ENCODE measurements around the gene FBXL20. TPM values are rescaled to one million over a fixed set of nuclear protein-coding genes. Genes with fewer than 3 reads are reported as not detected.

FBXL20 gene
- total RNA-seq, 1 experiment from 2014 or later: 9.7 TPM

DNA sequence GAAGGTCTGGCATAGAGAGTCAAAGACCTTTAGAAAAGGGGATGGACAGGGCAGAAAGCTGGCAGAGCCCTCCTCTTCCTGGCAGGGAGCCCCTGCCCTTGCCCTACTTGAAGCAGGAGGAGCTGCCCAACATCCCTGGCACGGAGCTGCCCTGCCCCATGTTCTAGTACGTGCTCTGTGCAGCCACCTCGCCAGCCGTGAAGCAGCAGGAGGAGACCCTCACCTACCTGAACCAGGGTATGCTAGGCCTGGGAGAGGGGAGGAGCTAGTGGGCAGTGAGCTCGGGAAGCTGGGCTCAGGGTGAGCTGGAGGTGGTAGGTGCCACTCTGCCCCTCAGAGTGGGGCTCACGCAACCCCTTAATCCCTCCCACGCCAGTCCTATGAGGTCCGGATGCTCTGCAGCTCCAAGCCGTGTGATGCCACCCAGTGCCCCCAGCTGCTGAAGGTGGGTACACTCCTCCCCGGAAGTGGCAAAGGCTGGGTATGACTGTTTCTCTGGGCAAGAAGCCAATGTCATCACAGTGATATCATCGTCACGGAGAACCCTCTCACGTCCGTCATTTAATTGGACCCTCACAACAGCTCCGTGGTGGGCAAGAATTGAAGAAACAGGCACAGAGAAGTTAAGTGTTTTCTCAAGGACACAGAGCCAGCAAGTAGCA lies 163.0 kb downstream of the FBXL20 start (continued):
- TF ChIP-seq, protein P1, sequence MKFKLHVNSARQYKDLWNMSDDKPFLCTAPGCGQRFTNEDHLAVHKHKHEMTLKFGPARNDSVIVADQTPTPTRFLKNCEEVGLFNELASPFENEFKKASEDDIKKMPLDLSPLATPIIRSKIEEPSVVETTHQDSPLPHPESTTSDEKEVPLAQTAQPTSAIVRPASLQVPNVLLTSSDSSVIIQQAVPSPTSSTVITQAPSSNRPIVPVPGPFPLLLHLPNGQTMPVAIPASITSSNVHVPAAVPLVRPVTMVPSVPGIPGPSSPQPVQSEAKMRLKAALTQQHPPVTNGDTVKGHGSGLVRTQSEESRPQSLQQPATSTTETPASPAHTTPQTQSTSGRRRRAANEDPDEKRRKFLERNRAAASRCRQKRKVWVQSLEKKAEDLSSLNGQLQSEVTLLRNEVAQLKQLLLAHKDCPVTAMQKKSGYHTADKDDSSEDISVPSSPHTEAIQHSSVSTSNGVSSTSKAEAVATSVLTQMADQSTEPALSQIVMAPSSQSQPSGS (CRISPR knock-in tag; IDR thresholded peaks at IDR 0.05; ENCODE audit: borderline replicate concordance, low read depth): no peak
- TF ChIP-seq, protein P2, sequence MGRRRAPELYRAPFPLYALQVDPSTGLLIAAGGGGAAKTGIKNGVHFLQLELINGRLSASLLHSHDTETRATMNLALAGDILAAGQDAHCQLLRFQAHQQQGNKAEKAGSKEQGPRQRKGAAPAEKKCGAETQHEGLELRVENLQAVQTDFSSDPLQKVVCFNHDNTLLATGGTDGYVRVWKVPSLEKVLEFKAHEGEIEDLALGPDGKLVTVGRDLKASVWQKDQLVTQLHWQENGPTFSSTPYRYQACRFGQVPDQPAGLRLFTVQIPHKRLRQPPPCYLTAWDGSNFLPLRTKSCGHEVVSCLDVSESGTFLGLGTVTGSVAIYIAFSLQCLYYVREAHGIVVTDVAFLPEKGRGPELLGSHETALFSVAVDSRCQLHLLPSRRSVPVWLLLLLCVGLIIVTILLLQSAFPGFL (CRISPR knock-in tag; IDR thresholded peaks at IDR 0.05; ENCODE audit: borderline replicate concordance): no peak
- no peak for TF ChIP-seq ZNF121 (CRISPR knock-in tag; IDR thresholded peaks at IDR 0.05)
- TF ChIP-seq, protein P3, sequence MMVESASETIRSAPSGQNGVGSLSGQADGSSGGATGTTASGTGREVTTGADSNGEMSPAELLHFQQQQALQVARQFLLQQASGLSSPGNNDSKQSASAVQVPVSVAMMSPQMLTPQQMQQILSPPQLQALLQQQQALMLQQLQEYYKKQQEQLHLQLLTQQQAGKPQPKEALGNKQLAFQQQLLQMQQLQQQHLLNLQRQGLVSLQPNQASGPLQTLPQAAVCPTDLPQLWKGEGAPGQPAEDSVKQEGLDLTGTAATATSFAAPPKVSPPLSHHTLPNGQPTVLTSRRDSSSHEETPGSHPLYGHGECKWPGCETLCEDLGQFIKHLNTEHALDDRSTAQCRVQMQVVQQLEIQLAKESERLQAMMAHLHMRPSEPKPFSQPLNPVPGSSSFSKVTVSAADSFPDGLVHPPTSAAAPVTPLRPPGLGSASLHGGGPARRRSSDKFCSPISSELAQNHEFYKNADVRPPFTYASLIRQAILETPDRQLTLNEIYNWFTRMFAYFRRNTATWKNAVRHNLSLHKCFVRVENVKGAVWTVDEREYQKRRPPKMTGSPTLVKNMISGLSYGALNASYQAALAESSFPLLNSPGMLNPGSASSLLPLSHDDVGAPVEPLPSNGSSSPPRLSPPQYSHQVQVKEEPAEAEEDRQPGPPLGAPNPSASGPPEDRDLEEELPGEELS (CRISPR knock-in tag; IDR thresholded peaks at IDR 0.05): no peak

DNA sequence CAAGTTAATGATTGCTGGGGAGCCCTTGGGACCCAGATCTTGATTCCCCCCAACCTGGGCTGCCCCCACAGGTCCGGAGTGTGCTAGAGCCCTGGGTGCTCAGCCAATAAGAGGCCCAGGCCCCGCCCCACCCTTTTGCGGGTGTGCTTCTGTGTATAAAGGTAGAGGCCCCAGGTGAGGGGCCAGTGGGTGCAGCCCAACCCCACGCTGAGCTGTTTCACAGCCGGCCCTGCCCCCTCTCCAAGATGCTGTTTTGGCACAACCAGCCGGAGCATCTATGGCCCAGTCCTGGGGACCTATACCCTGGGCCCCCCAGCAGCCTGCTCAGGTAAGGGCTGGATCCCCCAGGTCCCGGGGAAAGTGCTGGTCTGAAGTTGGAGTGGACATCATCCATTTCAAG lies 163.8 kb downstream of the FBXL20 start:
- no peak overlapping the region for H3K27ac Mint-ChIP-seq
- no peak overlapping the region for H3K4me3 Mint-ChIP-seq
- no peaks in the 10 kb centered on the region for H3K36me3 Mint-ChIP-seq
- DNase-seq (ENCODE audit: low spot score): no peak
- POLR2A ChIA-PET: no interaction called here
- no peak for TF ChIP-seq TEAD1 (CRISPR knock-in tag; IDR thresholded peaks at IDR 0.05)
- CTCF ChIA-PET: interaction anchor here (0.7 to 15.5 kb wide), 13 partner anchors 11 to 270 kb away, joined by 3 to 626 read pairs (median 4); partner anchors contain the start of genes ARL5C, CACNB1, FBXO47 and RPL19
- H3K4me1 Mint-ChIP-seq: peaks cover 13% of the 10 kb centered on the region
- no peak for ATAC-seq
- no peaks in the 10 kb centered on the region for H3K9me3 Mint-ChIP-seq
- peaks cover 3% of the 10 kb centered on the region; the same call in 1 of the 2 replicates for H3K27me3 Mint-ChIP-seq (ENCODE audit: low read depth)

DNA sequence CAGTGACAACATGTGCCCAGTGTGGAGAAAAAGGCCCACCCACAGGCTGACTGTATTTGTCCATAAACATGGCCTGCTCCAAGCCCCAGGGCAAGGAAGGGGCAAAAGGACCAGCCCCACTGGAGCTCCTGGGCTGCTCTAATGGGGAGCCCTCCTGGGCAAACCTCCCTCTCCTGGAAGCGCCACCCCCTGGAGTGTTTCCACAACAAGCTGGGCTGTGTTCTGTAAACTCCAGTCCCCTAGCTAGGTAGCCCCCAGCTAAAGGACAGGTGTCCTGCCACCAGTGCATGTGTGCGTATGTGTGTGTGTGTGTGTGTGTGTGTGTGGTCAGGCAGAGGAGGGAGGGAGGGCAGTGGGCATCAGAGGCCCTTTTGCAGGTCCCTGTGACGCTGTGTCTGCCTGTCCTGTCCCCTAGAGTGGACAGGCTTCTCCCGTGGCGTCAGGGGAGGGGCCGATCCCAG lies 164.4 kb downstream of the FBXL20 start:
- POLR2A ChIA-PET: interaction anchor here (1.7 kb wide), 1 partner anchor 8 kb away, joined by 5 read pairs; no protein-coding TSS in a partner anchor
- no peaks in the 10 kb centered on the region for H3K36me3 Mint-ChIP-seq
- H3K9me3 Mint-ChIP-seq: no peaks in the 10 kb centered on the region
- TF ChIP-seq, protein P4, sequence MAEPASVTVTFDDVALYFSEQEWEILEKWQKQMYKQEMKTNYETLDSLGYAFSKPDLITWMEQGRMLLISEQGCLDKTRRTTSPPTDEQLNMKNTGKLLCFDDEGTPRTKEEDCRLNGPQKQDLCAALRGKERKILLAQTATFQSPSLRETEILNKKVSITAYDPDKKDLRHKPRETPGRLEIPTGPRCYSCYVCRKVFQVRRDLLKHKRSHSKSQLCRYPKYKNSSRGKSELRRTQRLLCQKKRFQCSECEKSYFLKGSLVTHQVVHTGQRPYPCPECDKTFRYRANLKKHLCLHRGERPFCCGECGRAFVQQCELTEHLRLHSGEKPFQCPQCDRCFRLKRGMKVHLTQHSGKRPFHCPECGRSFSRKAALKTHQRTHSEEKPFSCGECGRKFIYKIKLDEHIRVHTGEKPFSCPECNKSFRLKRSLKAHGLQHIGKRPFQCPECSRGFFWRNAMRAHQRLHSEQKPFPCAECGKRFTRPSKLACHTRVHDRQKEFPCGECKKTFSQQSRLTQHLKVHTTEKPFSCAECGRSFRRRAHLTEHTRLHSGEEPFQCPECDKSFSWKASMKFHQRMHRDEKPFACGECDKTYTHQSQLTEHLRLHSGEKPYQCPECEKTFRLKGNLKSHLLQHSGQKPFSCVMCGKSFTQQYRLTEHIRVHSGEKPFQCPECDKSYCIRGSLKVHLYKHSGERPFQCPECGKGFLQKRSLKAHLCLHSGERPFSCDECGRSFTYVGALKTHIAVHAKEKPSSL (CRISPR knock-in tag; conservative IDR thresholded peaks at IDR 0.05): no peak
- TF ChIP-seq, protein P5, sequence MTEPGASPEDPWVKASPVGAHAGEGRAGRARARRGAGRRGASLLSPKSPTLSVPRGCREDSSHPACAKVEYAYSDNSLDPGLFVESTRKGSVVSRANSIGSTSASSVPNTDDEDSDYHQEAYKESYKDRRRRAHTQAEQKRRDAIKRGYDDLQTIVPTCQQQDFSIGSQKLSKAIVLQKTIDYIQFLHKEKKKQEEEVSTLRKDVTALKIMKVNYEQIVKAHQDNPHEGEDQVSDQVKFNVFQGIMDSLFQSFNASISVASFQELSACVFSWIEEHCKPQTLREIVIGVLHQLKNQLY (CRISPR knock-in tag; IDR thresholded peaks at IDR 0.05): no peak
- TF ChIP-seq, protein P6, sequence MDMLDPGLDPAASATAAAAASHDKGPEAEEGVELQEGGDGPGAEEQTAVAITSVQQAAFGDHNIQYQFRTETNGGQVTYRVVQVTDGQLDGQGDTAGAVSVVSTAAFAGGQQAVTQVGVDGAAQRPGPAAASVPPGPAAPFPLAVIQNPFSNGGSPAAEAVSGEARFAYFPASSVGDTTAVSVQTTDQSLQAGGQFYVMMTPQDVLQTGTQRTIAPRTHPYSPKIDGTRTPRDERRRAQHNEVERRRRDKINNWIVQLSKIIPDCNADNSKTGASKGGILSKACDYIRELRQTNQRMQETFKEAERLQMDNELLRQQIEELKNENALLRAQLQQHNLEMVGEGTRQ (CRISPR knock-in tag; IDR thresholded peaks at IDR 0.05): no peak
- TF ChIP-seq CREM (CRISPR knock-in tag; IDR thresholded peaks at IDR 0.05) (no peak), NFYB (CRISPR knock-in tag; conservative IDR thresholded peaks at IDR 0.05; ENCODE audit: low read depth) (no peak), GRHL2 (CRISPR knock-in tag; IDR thresholded peaks at IDR 0.05; ENCODE audit: insufficient replicate concordance, severe bottlenecking) (no peak), ZNF423 (CRISPR knock-in tag; IDR thresholded peaks at IDR 0.05) (no peak), PRRX2 (CRISPR knock-in tag; IDR thresholded peaks at IDR 0.05) (no peak), ZNF671 (CRISPR knock-in tag; IDR thresholded peaks at IDR 0.05) (no peak), KAT7 (CRISPR knock-in tag; IDR thresholded peaks at IDR 0.05; ENCODE audit: borderline replicate concordance) (no peak)
- TF ChIP-seq, protein P3 (CRISPR knock-in tag; IDR thresholded peaks at IDR 0.05): no peak
- H3K27me3 Mint-ChIP-seq (ENCODE audit: low read depth): peaks cover 6% of the 10 kb centered on the region; the same call in 1 of the 2 replicates
- no peak overlapping the region for H3K27ac Mint-ChIP-seq
- no peak for ATAC-seq
- peaks cover 17% of the 10 kb centered on the region for H3K4me1 Mint-ChIP-seq
- DNase-seq (ENCODE audit: low spot score): no peak
- H3K4me3 Mint-ChIP-seq: no peak overlapping the region
- CTCF ChIA-PET: interaction anchor here (0.9 to 15.5 kb wide), 15 partner anchors 11 to 342 kb away, joined by 3 to 626 read pairs (median 25); partner anchors contain the start of genes ARL5C, RPL19 and STAC2

Data from WTC11 (cell line).